Measurements from ENCODE around the gene ADAMTS2. TPM values are rescaled to one million over a fixed set of nuclear protein-coding genes. Genes with fewer than 3 reads are reported as not detected.

The ADAMTS2 gene
- total and polyA plus RNA-seq, 2 experiments from 2014 or later, result 1.6 to 8.1 TPM

DNA sequence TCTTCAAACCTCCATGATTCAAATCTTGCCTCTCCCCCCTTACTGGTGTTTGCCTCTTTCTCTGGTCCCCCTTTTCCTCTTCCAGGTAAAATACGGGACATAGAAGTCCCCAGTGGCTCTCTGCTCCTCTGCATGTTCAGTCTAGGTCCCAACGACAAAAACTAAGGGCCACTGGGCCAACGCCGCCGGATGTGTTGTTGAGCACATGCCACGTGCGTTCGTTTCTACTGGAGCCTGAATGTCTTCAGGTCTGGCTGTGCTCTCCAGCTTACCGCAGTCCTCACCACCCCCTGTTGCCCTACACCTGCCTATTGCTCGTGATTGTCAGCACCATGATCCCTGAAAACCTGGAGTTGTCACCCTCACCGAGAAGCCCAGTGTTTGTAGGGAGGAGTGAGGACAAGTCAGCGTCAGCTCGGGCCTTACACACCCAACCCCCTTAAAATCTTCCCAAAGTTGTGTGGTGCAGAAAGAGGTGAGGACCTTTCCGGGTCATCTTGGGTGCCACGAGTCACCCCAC lies 2.8 kb upstream of the ADAMTS2 start:
- no peaks in the 10 kb centered on the region; the same call in 2 of the 3 replicates for H3K36me3 Mint-ChIP-seq (ENCODE audit: low read depth)
- H3K79me2 ChIP-seq (replicated peaks; ENCODE audit: insufficient read depth), result no peaks in the 10 kb centered on the region
- H3K4me2 ChIP-seq, result no peak overlapping the region
- no peaks in the 10 kb centered on the region for H3K9me2 ChIP-seq (ENCODE audit: insufficient read depth)
- H3K27me3 ChIP-seq (ENCODE audit: insufficient read depth), result peaks cover 44% of the 10 kb centered on the region
- no peaks in the 10 kb centered on the region; the same call in 2 of the 3 replicates for H3K9me3 Mint-ChIP-seq
- H4K20me1 ChIP-seq (replicated peaks; ENCODE audit: insufficient read depth), result no peaks in the 10 kb centered on the region
- peaks cover 12% of the 10 kb centered on the region; the same call in 1 of the 2 replicates for H3K4me1 ChIP-seq (ENCODE audit: insufficient read depth)
- no peaks in the 10 kb centered on the region for H3K36me3 ChIP-seq (ENCODE audit: insufficient read depth)
- H2AFZ ChIP-seq, result no peak overlapping the region
- TF ChIP-seq, protein P1, sequence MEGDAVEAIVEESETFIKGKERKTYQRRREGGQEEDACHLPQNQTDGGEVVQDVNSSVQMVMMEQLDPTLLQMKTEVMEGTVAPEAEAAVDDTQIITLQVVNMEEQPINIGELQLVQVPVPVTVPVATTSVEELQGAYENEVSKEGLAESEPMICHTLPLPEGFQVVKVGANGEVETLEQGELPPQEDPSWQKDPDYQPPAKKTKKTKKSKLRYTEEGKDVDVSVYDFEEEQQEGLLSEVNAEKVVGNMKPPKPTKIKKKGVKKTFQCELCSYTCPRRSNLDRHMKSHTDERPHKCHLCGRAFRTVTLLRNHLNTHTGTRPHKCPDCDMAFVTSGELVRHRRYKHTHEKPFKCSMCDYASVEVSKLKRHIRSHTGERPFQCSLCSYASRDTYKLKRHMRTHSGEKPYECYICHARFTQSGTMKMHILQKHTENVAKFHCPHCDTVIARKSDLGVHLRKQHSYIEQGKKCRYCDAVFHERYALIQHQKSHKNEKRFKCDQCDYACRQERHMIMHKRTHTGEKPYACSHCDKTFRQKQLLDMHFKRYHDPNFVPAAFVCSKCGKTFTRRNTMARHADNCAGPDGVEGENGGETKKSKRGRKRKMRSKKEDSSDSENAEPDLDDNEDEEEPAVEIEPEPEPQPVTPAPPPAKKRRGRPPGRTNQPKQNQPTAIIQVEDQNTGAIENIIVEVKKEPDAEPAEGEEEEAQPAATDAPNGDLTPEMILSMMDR (conservative IDR thresholded peaks at IDR 0.05; ENCODE audit: low read depth in 2 of 2), result no peak
- TF ChIP-seq NANOG (IDR thresholded peaks at IDR 0.05; ENCODE audit: borderline replicate concordance) (no peak), ETS1 (IDR thresholded peaks at IDR 0.05) (no peak), REST (IDR thresholded peaks at IDR 0.05; ENCODE audit: unreplicated experiment) (no peak), POLR2AphosphoS5 (IDR thresholded peaks at IDR 0.05; ENCODE audit: low read depth) (no peak), EZH2phosphoT487 (IDR thresholded peaks at IDR 0.05; ENCODE audit: unreplicated experiment) (no peak), ZNF114 (CRISPR knock-in tag; IDR thresholded peaks at IDR 0.05) (no peak), CREB1 (CRISPR knock-in tag; IDR thresholded peaks at IDR 0.05; ENCODE audit: low read depth) (no peak), JUNB (IDR thresholded peaks at IDR 0.05; ENCODE audit: unreplicated experiment) (no peak), EZH2 (IDR thresholded peaks at IDR 0.05; ENCODE audit: low read depth, unreplicated experiment) (no peak), ZNF331 (CRISPR knock-in tag; IDR thresholded peaks at IDR 0.05; ENCODE audit: low read depth) (no peak), STAT1 (IDR thresholded peaks at IDR 0.05; ENCODE audit: unreplicated experiment) (no peak)
- TF ChIP-seq, protein P2, sequence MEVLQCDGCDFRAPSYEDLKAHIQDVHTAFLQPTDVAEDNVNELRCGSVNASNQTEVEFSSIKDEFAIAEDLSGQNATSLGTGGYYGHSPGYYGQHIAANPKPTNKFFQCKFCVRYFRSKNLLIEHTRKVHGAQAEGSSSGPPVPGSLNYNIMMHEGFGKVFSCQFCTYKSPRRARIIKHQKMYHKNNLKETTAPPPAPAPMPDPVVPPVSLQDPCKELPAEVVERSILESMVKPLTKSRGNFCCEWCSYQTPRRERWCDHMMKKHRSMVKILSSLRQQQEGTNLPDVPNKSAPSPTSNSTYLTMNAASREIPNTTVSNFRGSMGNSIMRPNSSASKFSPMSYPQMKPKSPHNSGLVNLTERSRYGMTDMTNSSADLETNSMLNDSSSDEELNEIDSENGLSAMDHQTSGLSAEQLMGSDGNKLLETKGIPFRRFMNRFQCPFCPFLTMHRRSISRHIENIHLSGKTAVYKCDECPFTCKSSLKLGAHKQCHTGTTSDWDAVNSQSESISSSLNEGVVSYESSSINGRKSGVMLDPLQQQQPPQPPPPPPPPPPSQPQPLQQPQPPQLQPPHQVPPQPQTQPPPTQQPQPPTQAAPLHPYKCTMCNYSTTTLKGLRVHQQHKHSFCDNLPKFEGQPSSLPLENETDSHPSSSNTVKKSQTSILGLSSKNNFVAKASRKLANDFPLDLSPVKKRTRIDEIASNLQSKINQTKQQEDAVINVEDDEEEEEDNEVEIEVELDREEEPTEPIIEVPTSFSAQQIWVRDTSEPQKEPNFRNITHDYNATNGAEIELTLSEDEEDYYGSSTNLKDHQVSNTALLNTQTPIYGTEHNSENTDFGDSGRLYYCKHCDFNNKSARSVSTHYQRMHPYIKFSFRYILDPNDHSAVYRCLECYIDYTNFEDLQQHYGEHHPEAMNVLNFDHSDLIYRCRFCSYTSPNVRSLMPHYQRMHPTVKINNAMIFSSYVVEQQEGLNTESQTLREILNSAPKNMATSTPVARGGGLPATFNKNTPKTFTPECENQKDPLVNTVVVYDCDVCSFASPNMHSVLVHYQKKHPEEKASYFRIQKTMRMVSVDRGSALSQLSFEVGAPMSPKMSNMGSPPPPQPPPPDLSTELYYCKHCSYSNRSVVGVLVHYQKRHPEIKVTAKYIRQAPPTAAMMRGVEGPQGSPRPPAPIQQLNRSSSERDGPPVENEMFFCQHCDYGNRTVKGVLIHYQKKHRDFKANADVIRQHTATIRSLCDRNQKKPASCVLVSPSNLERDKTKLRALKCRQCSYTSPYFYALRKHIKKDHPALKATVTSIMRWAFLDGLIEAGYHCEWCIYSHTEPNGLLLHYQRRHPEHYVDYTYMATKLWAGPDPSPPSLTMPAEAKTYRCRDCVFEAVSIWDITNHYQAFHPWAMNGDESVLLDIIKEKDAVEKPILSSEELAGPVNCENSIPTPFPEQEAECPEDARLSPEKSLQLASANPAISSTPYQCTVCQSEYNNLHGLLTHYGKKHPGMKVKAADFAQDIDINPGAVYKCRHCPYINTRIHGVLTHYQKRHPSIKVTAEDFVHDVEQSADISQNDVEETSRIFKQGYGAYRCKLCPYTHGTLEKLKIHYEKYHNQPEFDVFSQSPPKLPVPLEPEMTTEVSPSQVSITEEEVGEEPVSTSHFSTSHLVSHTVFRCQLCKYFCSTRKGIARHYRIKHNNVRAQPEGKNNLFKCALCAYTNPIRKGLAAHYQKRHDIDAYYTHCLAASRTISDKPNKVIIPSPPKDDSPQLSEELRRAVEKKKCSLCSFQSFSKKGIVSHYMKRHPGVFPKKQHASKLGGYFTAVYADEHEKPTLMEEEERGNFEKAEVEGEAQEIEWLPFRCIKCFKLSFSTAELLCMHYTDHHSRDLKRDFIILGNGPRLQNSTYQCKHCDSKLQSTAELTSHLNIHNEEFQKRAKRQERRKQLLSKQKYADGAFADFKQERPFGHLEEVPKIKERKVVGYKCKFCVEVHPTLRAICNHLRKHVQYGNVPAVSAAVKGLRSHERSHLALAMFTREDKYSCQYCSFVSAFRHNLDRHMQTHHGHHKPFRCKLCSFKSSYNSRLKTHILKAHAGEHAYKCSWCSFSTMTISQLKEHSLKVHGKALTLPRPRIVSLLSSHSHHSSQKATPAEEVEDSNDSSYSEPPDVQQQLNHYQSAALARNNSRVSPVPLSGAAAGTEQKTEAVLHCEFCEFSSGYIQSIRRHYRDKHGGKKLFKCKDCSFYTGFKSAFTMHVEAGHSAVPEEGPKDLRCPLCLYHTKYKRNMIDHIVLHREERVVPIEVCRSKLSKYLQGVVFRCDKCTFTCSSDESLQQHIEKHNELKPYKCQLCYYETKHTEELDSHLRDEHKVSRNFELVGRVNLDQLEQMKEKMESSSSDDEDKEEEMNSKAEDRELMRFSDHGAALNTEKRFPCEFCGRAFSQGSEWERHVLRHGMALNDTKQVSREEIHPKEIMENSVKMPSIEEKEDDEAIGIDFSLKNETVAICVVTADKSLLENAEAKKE (CRISPR knock-in tag; IDR thresholded peaks at IDR 0.05), result no peak
- ATAC-seq, result no peak
- no peak overlapping the region for H3K4me3 Mint-ChIP-seq
- H3K27me3 Mint-ChIP-seq (ENCODE audit: insufficient read depth, low read depth, poor library complexity), result peaks cover 36% of the 10 kb centered on the region
- H3K27ac Mint-ChIP-seq, result no peak overlapping the region
- DNase-seq (ENCODE audit: low spot score), result no peak
- 0 out of 2 replicates have a peak, but pooled peaks cover 3% of the 10 kb centered on the region for H3F3A ChIP-seq (replicated peaks; ENCODE audit: low read depth)
- H3K27ac ChIP-seq (ENCODE audit: low read depth), result no peak overlapping the region
- peaks cover 16% of the 10 kb centered on the region for H3K4me1 Mint-ChIP-seq
- no peak overlapping the region for H3K4me3 ChIP-seq

Data from GM23338 (cell line).